ENCODE data around the gene C15orf40. TPM values are rescaled to one million over a fixed set of nuclear protein-coding genes. Genes with fewer than 3 reads are reported as not detected.

The C15orf40 gene
- total RNA-seq (2022; extraction: Qiagen RNA extraction; ENCODE audit: low read depth), result 42.0 to 49.8 TPM (median 42.9 TPM) in 5 replicates

GRCh38 chr15:83011271-83012075, at the start of gene C15orf40:
C15orf40 (minus strand) TSS chr15:83011639; CDS start chr15:83011607, 32 bp downstream.

DNA sequence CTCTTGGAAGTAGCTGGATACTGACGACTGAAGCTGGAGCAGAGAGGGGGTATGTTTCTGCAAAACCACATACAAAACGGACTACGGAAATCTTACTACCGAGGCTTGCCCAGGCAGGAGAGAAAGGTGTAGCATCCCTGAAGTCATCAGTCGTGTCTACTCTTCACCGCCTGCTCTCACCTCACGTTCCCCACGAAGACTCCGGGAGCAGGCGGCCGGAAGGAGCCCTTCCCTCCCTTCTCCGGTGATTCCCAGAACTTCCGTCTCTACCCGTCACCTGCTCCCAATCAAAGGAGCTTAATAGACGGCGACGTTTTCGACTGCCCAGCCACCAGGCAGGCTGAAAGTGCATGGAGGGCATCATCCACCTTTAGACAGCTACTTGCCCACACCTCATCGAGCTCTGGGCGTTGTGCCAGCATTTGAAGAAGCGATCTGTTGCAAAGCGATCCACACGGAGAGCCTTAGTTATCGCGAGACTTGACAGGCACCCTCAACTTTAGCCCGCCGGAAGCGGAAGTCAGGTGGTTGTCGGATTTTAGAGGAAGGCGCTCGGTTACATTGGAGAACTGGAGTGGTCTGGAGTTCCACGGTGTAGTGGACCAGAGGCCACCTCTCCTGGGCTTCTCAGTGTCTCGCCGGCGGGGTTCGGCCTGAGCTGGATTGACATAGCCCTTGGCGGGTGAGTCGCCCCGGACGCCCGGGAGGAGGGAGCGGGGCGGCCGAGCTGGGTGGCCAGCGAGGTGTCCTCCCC, 25.6 kb downstream of the C15orf40 start, which contains the start of gene RAMAC:
RAMAC (plus strand) TSS at position 523 of the 754 bp plus-strand sequence. CDS start 2,809 bp downstream, outside the sequence.

GRCh38 chr15:82952158-82953081, 59.0 kb downstream of the C15orf40 start, which contains the start of gene HOMER2:
HOMER2 (minus strand) TSS chr15:82952720; CDS start chr15:82952535, 185 bp downstream.

Other genes with a start within 250 kb of the C15orf40 start
- gene FSD2, start 205.6 kb downstream of the C15orf40 start, total RNA-seq (2022; extraction: Qiagen RNA extraction; ENCODE audit: low read depth), result not detected in 5 replicates
- 5.9 to 7.1 TPM (median 6.2 TPM) in 5 replicates for gene WHAMM, start 202.0 kb downstream of the C15orf40 start, total RNA-seq (2022; extraction: Qiagen RNA extraction; ENCODE audit: low read depth)
- gene HOMER2, start 58.9 kb downstream of the C15orf40 start, total RNA-seq (2022; extraction: Qiagen RNA extraction; ENCODE audit: low read depth), result 12.2 to 14.1 TPM (median 12.8 TPM) in 5 replicates
- gene RAMAC, start 25.4 kb downstream of the C15orf40 start, total RNA-seq (2022; extraction: Qiagen RNA extraction; ENCODE audit: low read depth), result 41.8 to 55.1 TPM (median 42.8 TPM) in 5 replicates
- 43.5 to 63.4 TPM (median 57.0 TPM) in 5 replicates for gene BTBD1, start 55.6 kb upstream of the C15orf40 start, total RNA-seq (2022; extraction: Qiagen RNA extraction; ENCODE audit: low read depth)
- gene TM6SF1, start 96.0 kb upstream of the C15orf40 start, total RNA-seq (2022; extraction: Qiagen RNA extraction; ENCODE audit: low read depth), result 0.09 to 0.35 TPM (median 0.11 TPM) in 4 of 5 replicates, not detected in the other
- gene HDGFL3, start 196.2 kb upstream of the C15orf40 start, total RNA-seq (2022; extraction: Qiagen RNA extraction; ENCODE audit: low read depth), result 38.1 to 64.9 TPM (median 52.9 TPM) in 5 replicates

Measured in A549 treated with GW870086 at 1 μM for 4 hours (cell line).